H9 (cell line): Measurements from ENCODE around the gene FAM8A1. TPM values are rescaled to one million over a fixed set of nuclear protein-coding genes. Genes with fewer than 3 reads are reported as not detected.

Experiments
- DNase-seq: peaks from one replicate; pipeline ENCODE4 v3.0.0-alpha.2; 2017
- H2AFZ ChIP-seq: one replicate; pipeline ENCODE4 v1.6.1; 2013; ENCODE audit warnings: mild to moderate bottlenecking, low read length, control low read depth, moderate library complexity
- H2AK5ac ChIP-seq: 2 replicates; pipeline ENCODE4 v1.6.1; 2013; ENCODE audit warnings: low read length, control low read depth, mixed read lengths; ENCODE audit not compliant: insufficient read length
- H2BK120ac ChIP-seq: one replicate; pipeline ENCODE4 v1.6.1; 2013; ENCODE audit warnings: low read depth, mild to moderate bottlenecking, low read length, control low read depth, inconsistent platforms; ENCODE audit not compliant: poor library complexity, severe bottlenecking
- H2BK12ac ChIP-seq: 2 replicates; pipeline ENCODE4 v1.6.1; 2013; ENCODE audit warnings: low read length, control low read depth, mixed read lengths, low read depth; ENCODE audit not compliant: insufficient read length
- H2BK15ac ChIP-seq: 2 replicates; pipeline ENCODE4 v1.6.1; 2013; ENCODE audit warnings: low read depth, low read length, control low read depth
- H2BK20ac ChIP-seq: one replicate; pipeline ENCODE4 v1.6.1; 2013; ENCODE audit warnings: low read depth, mild to moderate bottlenecking, low read length, control low read depth, inconsistent platforms; ENCODE audit not compliant: poor library complexity, severe bottlenecking
- H2BK5ac ChIP-seq: 2 replicates; pipeline ENCODE4 v1.6.1; 2013; ENCODE audit warnings: low read length, control low read depth, mixed read lengths; ENCODE audit not compliant: insufficient read length
- H3K14ac ChIP-seq: 2 replicates; pipeline ENCODE4 v1.6.1; 2013; ENCODE audit warnings: low read length, control low read depth; ENCODE audit not compliant: insufficient read depth
- H3K18ac ChIP-seq: 2 replicates; pipeline ENCODE4 v1.6.1; 2013; ENCODE audit warnings: low read depth, mild to moderate bottlenecking, mixed read lengths, low read length, control low read depth; ENCODE audit not compliant: insufficient read length
- H3K23ac ChIP-seq: 2 replicates; pipeline ENCODE4 v1.6.1; 2013; ENCODE audit warnings: low read length, control low read depth, mixed read lengths, low read depth; ENCODE audit not compliant: insufficient read length
- H3K23me2 ChIP-seq: 2 replicates; pipeline ENCODE4 v1.6.1; 2013; ENCODE audit warnings: low read depth, mild to moderate bottlenecking, mixed read lengths, low read length, control low read depth; ENCODE audit not compliant: insufficient read length, poor library complexity, severe bottlenecking
- H3K27ac ChIP-seq: 2 replicates; pipeline ENCODE4 v1.5.1; 2013; ENCODE audit warnings: low read length, control low read depth, mixed read lengths, low read depth; ENCODE audit not compliant: insufficient read length
- H3K27me3 ChIP-seq: 2 replicates; pipeline ENCODE4 v1.6.1; 2013; ENCODE audit warnings: low read length, control low read depth, inconsistent platforms; ENCODE audit not compliant: insufficient read depth
- H3K4ac ChIP-seq: 2 replicates; pipeline ENCODE4 v1.6.1; 2013; ENCODE audit warnings: low read depth, mild to moderate bottlenecking, control low read depth, inconsistent platforms, low read length, moderate library complexity
- H3K4me1 ChIP-seq: 2 replicates; pipeline ENCODE4 v1.6.1; 2013; ENCODE audit warnings: low read length, control low read depth, inconsistent platforms; ENCODE audit not compliant: insufficient read depth
- H3K4me2 ChIP-seq: 2 replicates; pipeline ENCODE4 v1.6.1; 2013; ENCODE audit warnings: low read length, control low read depth, mixed read lengths; ENCODE audit not compliant: insufficient read length, insufficient read depth
- H3K56ac ChIP-seq: 2 replicates; pipeline ENCODE4 v1.6.1; 2013; ENCODE audit warnings: low read depth, mild to moderate bottlenecking, mixed read lengths, low read length, control low read depth; ENCODE audit not compliant: insufficient read length
- H3K79me1 ChIP-seq: 2 replicates; pipeline ENCODE4 v1.6.1; 2013; ENCODE audit warnings: low read depth, mild to moderate bottlenecking, moderate library complexity, low read length, control low read depth, inconsistent platforms; ENCODE audit not compliant: insufficient read depth, poor library complexity, severe bottlenecking
- H3K79me2 ChIP-seq: 2 replicates; pipeline ENCODE4 v1.6.1; 2013; ENCODE audit warnings: low read length, control low read depth, inconsistent platforms; ENCODE audit not compliant: insufficient read depth
- H3K9ac ChIP-seq: 2 replicates; pipeline ENCODE4 v1.6.1; 2013; ENCODE audit warnings: low read length, control low read depth, mixed read lengths; ENCODE audit not compliant: insufficient read length; ENCODE audit errors: extremely low read depth
- H3K9me3 ChIP-seq: one replicate; pipeline ENCODE4 v1.6.1; 2013; ENCODE audit warnings: low read depth, low read length, inconsistent platforms; ENCODE audit not compliant: control insufficient read depth
- H3T11ph ChIP-seq: one replicate; pipeline ENCODE4 v1.6.1; 2013; ENCODE audit warnings: mild to moderate bottlenecking, low read length, control low read depth, inconsistent platforms
- H4K20me1 ChIP-seq: one replicate; pipeline ENCODE4 v1.6.1; 2013; ENCODE audit not compliant: control insufficient read depth, insufficient read length, insufficient read depth
- H4K5ac ChIP-seq: 2 replicates; pipeline ENCODE4 v1.6.1; 2013; ENCODE audit warnings: low read depth, mild to moderate bottlenecking, mixed read lengths, low read length, control low read depth; ENCODE audit not compliant: insufficient read length
- H4K8ac ChIP-seq: replicated peaks from 2 replicates; pipeline ENCODE4 v1.6.1; 2013; ENCODE audit warnings: low read length, control low read depth, mixed read lengths, low read depth; ENCODE audit not compliant: insufficient read length
- H4K91ac ChIP-seq: 2 replicates; pipeline ENCODE4 v1.6.1; 2013; ENCODE audit warnings: low read depth, mild to moderate bottlenecking, moderate library complexity, mixed read lengths, low read length, control low read depth; ENCODE audit not compliant: insufficient read length
- H3K27ac Mint-ChIP-seq, 3 experiments: 2 replicates in 2 of 3; 3 replicates in 1 of 3; pipeline ENCODE4 v1.8.0; 2020 to 2021; ENCODE audit warnings: mixed read lengths in 3 of 3, mild to moderate bottlenecking in 1 of 3, moderate library complexity in 1 of 3
- H3K27me3 Mint-ChIP-seq: 2 replicates; pipeline ENCODE4 v1.8.0; 2021; ENCODE audit warnings: low read depth, mild to moderate bottlenecking, moderate library complexity, mixed read lengths
- H3K36me3 Mint-ChIP-seq, 3 experiments: 2 replicates in 2 of 3; 3 replicates in 1 of 3; pipeline ENCODE4 v1.8.0; 2020 to 2021; ENCODE audit warnings: low read depth in 3 of 3, mixed read lengths in 3 of 3; ENCODE audit not compliant: insufficient read depth in 1 of 3
- H3K4me1 Mint-ChIP-seq, 2 experiments: 2 replicates each; pipeline ENCODE4 v1.8.0; 2020; ENCODE audit warnings: mixed read lengths in 2 of 2
- H3K4me3 Mint-ChIP-seq, 2 experiments: 2 replicates in 1 of 2; 3 replicates in 1 of 2; pipeline ENCODE4 v1.8.0; 2020 to 2021; ENCODE audit warnings: mild to moderate bottlenecking in 2 of 2, mixed read lengths in 2 of 2, moderate library complexity in 1 of 2
- H3K9me3 Mint-ChIP-seq, 2 experiments: 2 replicates in 1 of 2; 3 replicates in 1 of 2; pipeline ENCODE4 v1.8.0; 2020; ENCODE audit warnings: mild to moderate bottlenecking in 2 of 2, mixed read lengths in 2 of 2, moderate library complexity in 1 of 2
- WGBS: extraction: QIAGEN DNeasy Blood & Tissue Kit; methylation state at CpG from one replicate; pipeline ENCODE4 v1.1.7; 2013; ENCODE audit warnings: missing lambda C conversion rate, low lambda C conversion rate, mixed read lengths; ENCODE audit not compliant: insufficient read length; ENCODE audit errors: extremely low coverage; 5-methylcytosine and 5-hydroxymethylcytosine counted together
- total RNA-seq: library from RNA; stranded (reverse); gene quantifications from 2 replicates; pipeline ENCODE4 v1.2.1, GENCODE V29; 2021
- TF ChIP-seq, protein P1 (sequence below): fragments of 200-600 bp; sonication (generic); conservative IDR thresholded peaks from 3 replicates; pipeline ENCODE4 v1.8.0; 2021; ENCODE audit warnings: antibody characterized with exemption, mild to moderate bottlenecking

Gene FAM8A1
- total RNA-seq, 1 experiment from 2014 or later, result 11.0 TPM

DNA sequence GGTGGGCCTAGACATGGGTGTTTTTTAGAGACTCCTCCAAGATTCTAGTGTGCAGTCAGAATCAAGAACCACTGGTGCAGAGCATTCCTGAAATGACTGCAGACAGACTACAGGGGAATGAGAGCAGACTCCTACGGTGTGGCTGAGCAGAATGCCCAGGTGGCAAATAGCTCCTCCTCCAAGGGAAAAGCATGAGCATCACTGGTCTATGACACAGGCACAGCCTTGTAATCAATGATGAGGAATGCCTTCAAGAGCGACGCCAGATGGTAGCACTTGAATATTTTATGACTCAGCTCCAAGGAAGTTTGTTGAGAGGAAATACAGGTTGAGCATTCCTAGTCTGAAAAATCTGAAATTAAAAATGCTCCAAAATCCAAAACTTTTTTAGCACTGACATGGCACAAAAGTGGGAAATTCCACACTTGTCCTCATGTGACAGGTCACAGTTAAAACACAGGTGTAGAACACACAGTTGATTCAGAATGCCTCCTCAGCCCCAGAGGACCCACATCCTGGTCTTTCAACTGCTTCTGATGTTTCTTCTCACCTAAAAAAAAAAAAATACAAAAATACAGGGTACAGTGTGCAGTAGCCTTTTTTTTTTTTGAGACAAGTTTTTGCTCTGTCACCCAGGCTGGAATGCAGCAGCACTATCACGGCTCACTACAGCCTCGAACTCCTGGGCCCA is 10.6 kb upstream of the FAM8A1 start:
- H3K9me3 Mint-ChIP-seq, result no peaks in the 10 kb centered on the region
- no peak overlapping the region for H3T11ph ChIP-seq
- no peak overlapping the region for H2BK20ac ChIP-seq
- no peak overlapping the region for H3K56ac ChIP-seq
- H2BK15ac ChIP-seq, result no peak overlapping the region
- H3K36me3 Mint-ChIP-seq, result no peaks in the 10 kb centered on the region
- no peak overlapping the region for H4K8ac ChIP-seq
- no peaks in the 10 kb centered on the region for H3K27me3 ChIP-seq
- no peak overlapping the region for H3K23ac ChIP-seq
- no peak overlapping the region for H2BK12ac ChIP-seq
- no peaks in the 10 kb centered on the region for H3K79me1 ChIP-seq
- H4K91ac ChIP-seq, result no peak overlapping the region
- H3K27me3 Mint-ChIP-seq, result no peaks in the 10 kb centered on the region
- H2AFZ ChIP-seq, result no peak overlapping the region
- no peaks in the 10 kb centered on the region for H3K4me1 ChIP-seq
- H3K9me3 ChIP-seq, result no peaks in the 10 kb centered on the region
- no peak overlapping the region for H3K14ac ChIP-seq
- 0 out of 4 replicates have a peak, but pooled peaks cover 0 to 3% of the 10 kb centered on the region in 2 experiments for H3K4me1 Mint-ChIP-seq
- H4K5ac ChIP-seq, result no peak overlapping the region
- no CpG with 5 or more reads among the region's 5 CpGs for WGBS
- H3K18ac ChIP-seq, result no peak overlapping the region
- no peaks in the 10 kb centered on the region for H3K79me2 ChIP-seq
- TF ChIP-seq, protein P1, sequence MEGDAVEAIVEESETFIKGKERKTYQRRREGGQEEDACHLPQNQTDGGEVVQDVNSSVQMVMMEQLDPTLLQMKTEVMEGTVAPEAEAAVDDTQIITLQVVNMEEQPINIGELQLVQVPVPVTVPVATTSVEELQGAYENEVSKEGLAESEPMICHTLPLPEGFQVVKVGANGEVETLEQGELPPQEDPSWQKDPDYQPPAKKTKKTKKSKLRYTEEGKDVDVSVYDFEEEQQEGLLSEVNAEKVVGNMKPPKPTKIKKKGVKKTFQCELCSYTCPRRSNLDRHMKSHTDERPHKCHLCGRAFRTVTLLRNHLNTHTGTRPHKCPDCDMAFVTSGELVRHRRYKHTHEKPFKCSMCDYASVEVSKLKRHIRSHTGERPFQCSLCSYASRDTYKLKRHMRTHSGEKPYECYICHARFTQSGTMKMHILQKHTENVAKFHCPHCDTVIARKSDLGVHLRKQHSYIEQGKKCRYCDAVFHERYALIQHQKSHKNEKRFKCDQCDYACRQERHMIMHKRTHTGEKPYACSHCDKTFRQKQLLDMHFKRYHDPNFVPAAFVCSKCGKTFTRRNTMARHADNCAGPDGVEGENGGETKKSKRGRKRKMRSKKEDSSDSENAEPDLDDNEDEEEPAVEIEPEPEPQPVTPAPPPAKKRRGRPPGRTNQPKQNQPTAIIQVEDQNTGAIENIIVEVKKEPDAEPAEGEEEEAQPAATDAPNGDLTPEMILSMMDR, result no peak
- no peak overlapping the region for H3K27ac ChIP-seq
- no peak overlapping the region for H3K9ac ChIP-seq
- H2BK120ac ChIP-seq, result no peak overlapping the region
- no peak overlapping the region for H2BK5ac ChIP-seq
- no peak overlapping the region for H3K4me3 Mint-ChIP-seq
- H3K4ac ChIP-seq, result no peak overlapping the region
- H2AK5ac ChIP-seq, result no peak overlapping the region
- no peak overlapping the region for H3K4me2 ChIP-seq
- H4K20me1 ChIP-seq, result no peaks in the 10 kb centered on the region
- DNase-seq, result peak; percentile 58
- no peaks in the 10 kb centered on the region for H3K23me2 ChIP-seq
- no peak overlapping the region for H3K27ac Mint-ChIP-seq
